ENCODE data around the gene C1QTNF7.
A peak's percentile ranks its signal among the peaks of the same experiment; 100 is the strongest.

C1QTNF7 gene

DNA sequence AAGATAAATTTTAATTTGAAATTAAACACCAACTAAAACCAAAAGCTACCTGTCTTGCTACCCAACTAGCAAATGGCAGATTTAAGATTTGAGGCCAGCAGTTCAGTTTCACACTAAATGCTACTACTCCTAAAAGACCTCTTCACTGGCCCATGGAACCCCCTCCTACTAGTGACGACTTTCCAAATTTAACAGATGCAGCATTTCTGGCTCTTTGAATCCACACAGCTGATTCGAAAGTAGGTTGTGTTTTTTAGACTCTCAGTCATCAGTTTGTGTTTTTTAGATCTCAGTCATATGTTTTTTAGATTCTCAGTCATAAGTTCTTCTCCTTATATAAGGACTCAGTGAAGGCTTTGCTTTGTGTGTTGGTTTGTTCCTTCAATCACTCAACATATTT lies 30.8 kb downstream of the C1QTNF7 start:
- DNase-seq, result no peak

GRCh38 chr4:15459706-15460105 lies 31.9 kb downstream of the C1QTNF7 start:
- no peak for DNase-seq

GRCh38 chr4:15466596-15466995 lies 38.8 kb downstream of the C1QTNF7 start:
- no peak for DNase-seq

DNA sequence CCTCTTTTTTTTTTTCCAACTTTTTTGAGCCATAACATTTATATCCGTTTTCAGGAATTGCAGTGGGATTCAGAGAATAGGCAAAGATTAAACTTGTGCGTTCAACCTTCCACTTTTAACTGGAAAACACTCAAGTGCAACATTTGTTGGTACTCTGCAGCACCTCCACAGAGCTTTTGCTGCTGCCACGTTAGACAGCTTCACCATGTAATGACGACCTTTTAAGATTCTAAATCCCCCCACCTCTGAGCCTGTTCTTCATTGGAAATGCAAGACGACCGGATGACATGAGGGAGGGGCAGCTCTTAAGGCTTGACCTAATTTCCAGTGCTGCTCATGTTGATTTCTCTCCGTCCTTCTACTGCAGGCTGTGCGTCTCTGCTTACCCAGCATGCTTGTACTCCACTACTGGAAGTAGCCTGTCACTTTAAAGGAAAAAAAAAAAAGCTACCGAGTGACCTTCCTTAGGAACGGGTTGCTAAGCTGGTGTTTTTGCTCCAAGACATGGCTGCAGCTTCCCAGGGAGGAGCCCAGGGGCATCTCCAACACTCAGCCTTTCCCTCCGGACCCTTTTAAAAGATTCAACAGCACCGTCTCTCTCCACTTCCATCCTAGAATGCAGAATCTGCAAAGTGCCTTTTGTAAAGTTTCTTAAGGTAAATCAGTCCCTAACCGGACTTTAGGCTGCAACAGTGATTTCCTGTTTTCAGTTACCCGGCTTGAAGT lies 41.7 kb downstream of the C1QTNF7 start, which contains the start of gene CC2D2A:
TSS of gene CC2D2A (plus strand) at position 481 of the 726 bp plus-strand sequence. CDS start 6,051 bp downstream, outside the sequence.
- peak; percentile 7 for DNase-seq

DNA sequence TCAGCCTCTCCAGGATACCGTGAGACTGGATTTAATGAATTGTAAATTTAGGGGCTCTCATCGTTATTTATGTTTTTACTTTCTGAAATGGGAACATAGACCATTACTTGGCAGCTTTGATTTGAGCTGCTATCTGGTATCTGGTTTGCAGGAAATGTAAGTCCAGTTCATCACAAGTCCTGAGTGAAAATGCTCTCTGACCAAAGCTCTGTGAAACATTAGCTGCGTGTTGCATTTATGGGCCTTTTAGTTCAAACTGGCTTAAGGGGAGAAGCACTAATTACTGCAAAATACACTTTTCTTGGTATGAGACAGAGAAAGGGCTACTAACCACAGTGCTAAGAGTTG lies 42.3 kb downstream of the C1QTNF7 start:
- no peak for DNase-seq

DNA sequence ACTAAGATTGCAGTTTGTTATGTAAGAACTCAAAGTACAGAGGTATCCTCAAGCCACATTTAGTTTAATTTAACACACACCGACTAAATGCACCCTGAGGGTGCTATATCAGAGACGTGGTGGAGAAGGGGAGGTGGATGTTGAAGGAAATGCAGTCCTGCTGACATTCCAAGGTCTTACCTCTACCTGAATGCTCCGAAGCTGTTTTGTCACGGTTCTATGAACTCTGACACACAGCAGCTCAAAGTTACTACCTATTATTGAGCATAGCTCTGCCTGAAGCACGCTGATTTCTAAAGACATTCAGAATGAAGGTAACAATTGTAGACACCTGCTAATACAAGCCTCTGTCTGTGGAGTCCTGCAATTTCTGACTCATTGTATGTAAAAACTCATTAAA lies 48.6 kb downstream of the C1QTNF7 start:
- no peak for DNase-seq

DNA sequence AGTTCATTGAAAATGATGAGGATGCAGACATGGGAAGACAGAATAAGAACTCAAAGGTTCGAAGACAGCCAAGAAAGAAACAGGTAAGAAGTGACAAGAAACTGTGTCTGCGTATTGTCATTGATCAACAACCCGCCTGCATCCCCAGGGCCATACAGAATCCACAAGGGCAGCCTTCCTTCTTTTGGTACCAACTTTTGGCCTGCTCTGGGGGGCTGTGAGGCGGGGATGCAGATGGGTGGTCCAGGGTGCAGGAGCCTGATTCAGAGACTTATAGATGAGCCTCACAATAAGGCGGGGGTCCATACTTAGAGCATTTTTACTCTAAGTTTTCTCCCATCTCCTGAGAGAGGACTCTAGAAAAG lies 50.9 kb downstream of the C1QTNF7 start:
- no peak for DNase-seq

GRCh38 chr4:15479089-15479912 lies 51.5 kb downstream of the C1QTNF7 start:
- DNase-seq, result peak; percentile 51

GRCh38 chr4:15479913-15480185 lies 52.0 kb downstream of the C1QTNF7 start:
- DNase-seq, result no peak

GRCh38 chr4:15481961-15482745 lies 54.3 kb downstream of the C1QTNF7 start:
- DNase-seq, result no peak

- no peak for DNase-seq
Measured at GRCh38 chr4:15482842-15483241, 55.0 kb downstream of the C1QTNF7 start.

- DNase-seq, result no peak
Measured at GRCh38 chr4:15488136-15488535, 60.3 kb downstream of the C1QTNF7 start.

DNA sequence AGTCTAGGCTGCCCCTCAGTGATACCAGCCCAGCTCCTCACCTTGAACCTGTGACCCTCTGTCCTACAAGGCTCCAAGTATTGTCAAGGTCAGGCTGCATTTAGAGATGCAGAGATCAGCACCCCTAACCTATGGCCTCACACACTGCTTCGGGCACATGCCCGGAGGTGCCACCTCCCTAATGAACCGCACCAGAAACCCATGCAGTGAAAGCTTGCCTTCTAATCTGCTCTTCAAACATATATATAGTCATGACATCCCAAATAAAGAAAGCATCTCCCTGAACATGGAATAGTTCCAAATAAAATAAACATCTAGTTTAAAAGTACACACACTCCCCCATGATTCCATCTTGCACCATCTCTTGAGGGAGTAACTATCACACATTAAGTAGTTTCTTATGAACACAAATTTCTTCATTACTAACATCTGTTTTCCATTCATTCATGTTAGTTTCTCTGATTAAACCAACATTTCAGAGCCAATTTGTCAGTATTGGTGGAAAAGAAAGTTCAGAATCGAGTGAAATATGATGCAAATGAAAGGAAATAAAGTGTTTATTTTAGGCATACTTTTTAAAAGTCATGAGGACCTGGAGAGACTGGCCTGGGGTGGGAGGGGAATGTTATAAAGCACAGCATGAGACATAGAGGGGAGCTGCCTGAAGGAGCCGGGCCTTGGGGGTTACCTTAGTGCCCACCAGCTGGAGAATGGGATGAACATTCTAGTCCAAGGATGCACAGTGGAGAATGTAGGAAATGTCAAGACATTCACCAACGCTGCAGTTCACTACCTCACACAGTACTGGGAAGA lies 61.0 kb downstream of the C1QTNF7 start:
- DNase-seq, result no peak

DNA sequence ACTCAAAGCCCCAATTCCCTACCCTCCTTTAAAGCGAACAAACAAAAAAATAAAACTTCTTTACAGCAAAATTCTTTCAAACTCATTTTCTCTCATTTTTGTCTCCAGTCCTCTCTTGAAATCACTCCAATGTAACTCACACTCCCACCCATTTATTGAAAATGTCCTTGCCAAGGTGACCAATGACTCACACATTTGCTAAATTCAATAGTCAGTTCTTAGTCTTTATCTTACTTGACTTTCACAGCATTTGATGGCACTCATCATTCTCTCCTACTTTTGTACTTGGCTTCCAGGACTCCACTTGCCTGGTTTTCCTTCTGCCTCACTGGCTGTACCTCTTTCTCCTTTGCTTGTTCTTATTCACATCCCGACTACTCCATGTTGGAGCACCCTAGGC lies 61.7 kb downstream of the C1QTNF7 start:
- no peak for DNase-seq

- DNase-seq, result no peak
Measured at GRCh38 chr4:15493411-15493810, 65.6 kb downstream of the C1QTNF7 start.

DNA sequence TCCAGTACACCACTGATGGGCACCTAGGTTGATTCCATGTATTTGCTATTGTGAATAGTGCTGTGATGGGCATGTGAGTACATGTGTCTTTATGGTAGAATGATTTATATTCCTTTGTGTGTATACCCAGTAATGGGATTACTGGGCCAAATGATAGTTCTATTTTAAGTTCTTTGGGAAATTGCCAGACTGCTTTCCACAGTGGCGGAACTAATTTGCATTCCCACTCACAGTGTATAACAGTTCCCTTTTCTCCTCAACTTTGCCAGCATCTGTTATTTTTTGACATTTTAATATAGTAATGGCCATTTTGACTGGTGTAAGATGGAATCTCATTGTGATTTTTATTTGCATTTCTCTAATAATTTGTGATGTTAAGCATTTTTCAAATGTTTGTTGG lies 67.8 kb downstream of the C1QTNF7 start:
- DNase-seq, result no peak

Data from NCI-H510A treated with DMSO at 0.1 percent for 48 hours (cell line).